HG03558 (cell line): Measurements from ENCODE around the gene SLC6A1.

ENCODE experiments used
- ATAC-seq: cut with Tn5 transposase; IDR thresholded peaks from one replicate; pipeline ENCODE4 v1.9.1; 2021; ENCODE audit warnings: moderate number of reproducible peaks; ENCODE audit not compliant: unreplicated experiment; ENCODE audit errors: extremely low read depth

Gene SLC6A1

GRCh38 chr3:11085093-11085840, 92.7 kb downstream of the SLC6A1 start:
- no peak for ATAC-seq

DNA sequence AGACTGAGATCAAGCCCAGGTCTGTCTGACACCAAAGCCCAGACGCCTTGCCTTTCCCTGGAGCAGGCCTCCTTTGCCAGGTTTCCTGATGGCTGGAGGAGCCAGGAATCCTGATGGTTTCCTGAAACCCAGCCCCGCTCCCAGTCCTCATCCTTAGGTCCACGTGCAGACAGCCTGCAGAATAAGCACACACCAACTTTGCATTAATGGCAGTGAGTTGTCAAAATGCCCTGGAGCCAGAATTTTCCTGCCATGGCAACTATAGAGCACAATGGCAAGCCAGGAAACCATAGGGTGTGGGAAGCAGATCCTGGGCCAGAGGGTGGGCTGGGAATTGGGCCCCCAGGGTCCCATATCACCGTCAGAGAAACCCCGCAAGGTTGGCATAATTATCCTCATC, 94.3 kb downstream of the SLC6A1 start:
- ATAC-seq = no peak

DNA sequence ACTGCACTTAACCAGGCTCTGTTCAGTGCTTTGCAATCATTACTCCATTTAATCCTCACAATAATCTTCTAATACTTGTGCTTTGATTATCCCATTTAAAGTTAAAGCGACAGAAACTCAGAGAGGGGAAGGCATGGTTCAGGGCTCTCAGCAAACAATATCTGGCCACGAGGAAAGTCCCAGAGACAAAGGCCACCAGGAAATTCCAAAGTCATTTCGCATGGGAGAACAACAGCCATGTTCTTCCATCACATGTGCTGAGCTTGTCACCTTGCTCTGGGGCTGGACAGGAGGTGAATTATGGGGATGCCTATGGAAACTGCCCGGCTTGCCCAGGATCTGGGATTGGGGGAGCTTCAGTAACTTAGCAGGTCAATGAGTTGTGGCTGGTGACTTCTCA, 95.5 kb downstream of the SLC6A1 start:
- ATAC-seq = no peak

GRCh38 chr3:11088831-11089230, 96.3 kb downstream of the SLC6A1 start:
- no peak for ATAC-seq
